Measurements from ENCODE around the gene LRFN2.

LRFN2 gene

GRCh38 chr6:40352006-40352405, 235.2 kb downstream of the LRFN2 start:
- Histone ChIP-seq H3K9me3 (replicated peaks in 1 of 2; ENCODE audit: control insufficient read depth in 2 of 2, insufficient read depth in 1 of 2, low read depth in 1 of 2, low read length in 2 of 2) (peaks cover 0 to 8% of the 10 kb centered on the region in 2 donors), H4K91ac (ENCODE audit: low read depth, low read length, poor library complexity) (no peak overlapping the region), H3K27me3 (ENCODE audit: control insufficient read depth in 3 of 3, insufficient read depth in 3 of 3, low read depth in 1 of 3, low read length in 3 of 3) (peaks cover 0 to 3% (median 0%) of the 10 kb centered on the region in 3 experiments), H3K36me3 (replicated peaks in 1 of 2; ENCODE audit: control insufficient read depth in 2 of 2, insufficient read depth in 2 of 2, low read length in 2 of 2) (no peaks in the 10 kb centered on the region), H3K4me2 (ENCODE audit: insufficient read depth, low read length, poor library complexity, severe bottlenecking) (no peak overlapping the region), H3K23ac (ENCODE audit: low read depth, low read length, poor library complexity) (no peak overlapping the region), H2BK12ac (ENCODE audit: low read length) (no peak overlapping the region), H2BK5ac (ENCODE audit: low read length) (no peak overlapping the region), H3K4me1 (ENCODE audit: control insufficient read depth in 2 of 2, insufficient read depth in 1 of 2, low read depth in 1 of 2, low read length in 2 of 2) (peaks cover 0 to 16% of the 10 kb centered on the region in 2 donors), H3K27ac (replicated peaks; ENCODE audit: low read length) (no peak overlapping the region), H3K18ac (ENCODE audit: low read length) (no peak overlapping the region), H2AFZ (ENCODE audit: low read length) (no peak overlapping the region), H2AK5ac (ENCODE audit: low read depth, low read length) (no peak overlapping the region), H2BK120ac (ENCODE audit: low read depth, low read length) (no peak overlapping the region), H3K4me3 (ENCODE audit: low read length in 2 of 2) (no peak overlapping the region), H3K4ac (ENCODE audit: low read length) (no peak overlapping the region), H3K79me1 (ENCODE audit: low read depth, low read length) (peaks cover 2% of the 10 kb centered on the region), H2BK15ac (ENCODE audit: low read length) (no peak overlapping the region), H3K9ac (ENCODE audit: low read depth, low read length, poor library complexity) (no peak overlapping the region), H4K8ac (ENCODE audit: low read depth, low read length) (no peak overlapping the region), H3K14ac (ENCODE audit: low read length) (no peak overlapping the region)
- no peak for DNase-seq (ENCODE audit: low spot score)
- no CpG with 5 or more reads among the region's 1 CpG for WGBS, 2 donors (ENCODE audit: extremely low coverage in 2 of 2, insufficient read length in 2 of 2, insufficient replicate concordance in 1 of 2)

GRCh38 chr6:40350747-40351217, 236.4 kb downstream of the LRFN2 start:
- no CpG with 5 or more reads among the region's 3 CpGs for WGBS, 2 donors (ENCODE audit: extremely low coverage in 2 of 2, insufficient read length in 2 of 2, insufficient replicate concordance in 1 of 2)
- H3K18ac ChIP-seq (ENCODE audit: low read length), result no peak overlapping the region
- no peak overlapping the region for H2AK5ac ChIP-seq (ENCODE audit: low read depth, low read length)
- no peak overlapping the region for H3K27ac ChIP-seq (replicated peaks; ENCODE audit: low read length)
- no peak overlapping the region for H2BK5ac ChIP-seq (ENCODE audit: low read length)
- no peak overlapping the region for H2BK12ac ChIP-seq (ENCODE audit: low read length)
- H2BK120ac ChIP-seq (ENCODE audit: low read depth, low read length), result no peak overlapping the region
- peaks cover 0 to 16% of the 10 kb centered on the region in 2 donors for H3K4me1 ChIP-seq (ENCODE audit: control insufficient read depth in 2 of 2, insufficient read depth in 1 of 2, low read depth in 1 of 2, low read length in 2 of 2)
- H3K9ac ChIP-seq (ENCODE audit: low read depth, low read length, poor library complexity), result no peak overlapping the region
- H3K14ac ChIP-seq (ENCODE audit: low read length), result peak overlapping the region; percentile 64
- no peaks in the 10 kb centered on the region for H3K36me3 ChIP-seq (replicated peaks in 1 of 2; ENCODE audit: control insufficient read depth in 2 of 2, insufficient read depth in 2 of 2, low read length in 2 of 2)
- H3K23ac ChIP-seq (ENCODE audit: low read depth, low read length, poor library complexity), result no peak overlapping the region
- H3K4me3 ChIP-seq (ENCODE audit: low read length in 2 of 2), result peak overlapping the region in 1 of 2 donors; percentile 27
- no peak overlapping the region for H2AFZ ChIP-seq (ENCODE audit: low read length)
- H4K91ac ChIP-seq (ENCODE audit: low read depth, low read length, poor library complexity), result no peak overlapping the region
- H3K4ac ChIP-seq (ENCODE audit: low read length), result no peak overlapping the region
- peaks cover 2% of the 10 kb centered on the region for H3K79me1 ChIP-seq (ENCODE audit: low read depth, low read length)
- no peak overlapping the region for H3K4me2 ChIP-seq (ENCODE audit: insufficient read depth, low read length, poor library complexity, severe bottlenecking)
- peaks cover 0 to 8% of the 10 kb centered on the region in 2 donors for H3K9me3 ChIP-seq (replicated peaks in 1 of 2; ENCODE audit: control insufficient read depth in 2 of 2, insufficient read depth in 1 of 2, low read depth in 1 of 2, low read length in 2 of 2)
- no peak overlapping the region for H4K8ac ChIP-seq (ENCODE audit: low read depth, low read length)
- H3K27me3 ChIP-seq (ENCODE audit: control insufficient read depth in 3 of 3, insufficient read depth in 3 of 3, low read depth in 1 of 3, low read length in 3 of 3), result peaks cover 0 to 3% (median 0%) of the 10 kb centered on the region in 3 experiments
- no peak for DNase-seq (ENCODE audit: low spot score)
- H2BK15ac ChIP-seq (ENCODE audit: low read length), result no peak overlapping the region

- no CpG with 5 or more reads among the region's 11 CpGs for WGBS, 2 donors (ENCODE audit: extremely low coverage in 2 of 2, insufficient read length in 2 of 2, insufficient replicate concordance in 1 of 2)
- H3K4me2 ChIP-seq (ENCODE audit: insufficient read depth, low read length, poor library complexity, severe bottlenecking), result no peak overlapping the region
- H3K4me1 ChIP-seq (ENCODE audit: control insufficient read depth in 2 of 2, insufficient read depth in 1 of 2, low read depth in 1 of 2, low read length in 2 of 2), result peaks cover 0 to 16% of the 10 kb centered on the region in 2 donors
- no peak overlapping the region for H3K23ac ChIP-seq (ENCODE audit: low read depth, low read length, poor library complexity)
- no peak overlapping the region for H2AK5ac ChIP-seq (ENCODE audit: low read depth, low read length)
- H3K18ac ChIP-seq (ENCODE audit: low read length), result no peak overlapping the region
- H2AFZ ChIP-seq (ENCODE audit: low read length), result no peak overlapping the region
- H4K8ac ChIP-seq (ENCODE audit: low read depth, low read length), result no peak overlapping the region
- no peak overlapping the region for H2BK15ac ChIP-seq (ENCODE audit: low read length)
- no peak overlapping the region for H3K27ac ChIP-seq (replicated peaks; ENCODE audit: low read length)
- H3K9me3 ChIP-seq (replicated peaks in 1 of 2; ENCODE audit: control insufficient read depth in 2 of 2, insufficient read depth in 1 of 2, low read depth in 1 of 2, low read length in 2 of 2), result peaks cover 0 to 8% of the 10 kb centered on the region in 2 donors
- no peak for DNase-seq (ENCODE audit: low spot score)
- H2BK12ac ChIP-seq (ENCODE audit: low read length), result no peak overlapping the region
- peak overlapping the region; percentile 64 for H3K14ac ChIP-seq (ENCODE audit: low read length)
- H3K27me3 ChIP-seq (ENCODE audit: control insufficient read depth in 3 of 3, insufficient read depth in 3 of 3, low read depth in 1 of 3, low read length in 3 of 3), result peaks cover 0 to 3% (median 0%) of the 10 kb centered on the region in 3 experiments
- no peak overlapping the region for H4K91ac ChIP-seq (ENCODE audit: low read depth, low read length, poor library complexity)
- no peak overlapping the region for H3K4ac ChIP-seq (ENCODE audit: low read length)
- H3K9ac ChIP-seq (ENCODE audit: low read depth, low read length, poor library complexity), result peak overlapping the region; percentile 32
- H2BK120ac ChIP-seq (ENCODE audit: low read depth, low read length), result no peak overlapping the region
- no peak overlapping the region for H2BK5ac ChIP-seq (ENCODE audit: low read length)
- no peaks in the 10 kb centered on the region for H3K36me3 ChIP-seq (replicated peaks in 1 of 2; ENCODE audit: control insufficient read depth in 2 of 2, insufficient read depth in 2 of 2, low read length in 2 of 2)
- peak overlapping the region in 1 of 2 donors; percentile 36 for H3K4me3 ChIP-seq (ENCODE audit: low read length in 2 of 2)
- peaks cover 2% of the 10 kb centered on the region for H3K79me1 ChIP-seq (ENCODE audit: low read depth, low read length)
These were observed 237.0 kb downstream of the LRFN2 start for GRCh38 chr6:40349901-40350746.

DNA sequence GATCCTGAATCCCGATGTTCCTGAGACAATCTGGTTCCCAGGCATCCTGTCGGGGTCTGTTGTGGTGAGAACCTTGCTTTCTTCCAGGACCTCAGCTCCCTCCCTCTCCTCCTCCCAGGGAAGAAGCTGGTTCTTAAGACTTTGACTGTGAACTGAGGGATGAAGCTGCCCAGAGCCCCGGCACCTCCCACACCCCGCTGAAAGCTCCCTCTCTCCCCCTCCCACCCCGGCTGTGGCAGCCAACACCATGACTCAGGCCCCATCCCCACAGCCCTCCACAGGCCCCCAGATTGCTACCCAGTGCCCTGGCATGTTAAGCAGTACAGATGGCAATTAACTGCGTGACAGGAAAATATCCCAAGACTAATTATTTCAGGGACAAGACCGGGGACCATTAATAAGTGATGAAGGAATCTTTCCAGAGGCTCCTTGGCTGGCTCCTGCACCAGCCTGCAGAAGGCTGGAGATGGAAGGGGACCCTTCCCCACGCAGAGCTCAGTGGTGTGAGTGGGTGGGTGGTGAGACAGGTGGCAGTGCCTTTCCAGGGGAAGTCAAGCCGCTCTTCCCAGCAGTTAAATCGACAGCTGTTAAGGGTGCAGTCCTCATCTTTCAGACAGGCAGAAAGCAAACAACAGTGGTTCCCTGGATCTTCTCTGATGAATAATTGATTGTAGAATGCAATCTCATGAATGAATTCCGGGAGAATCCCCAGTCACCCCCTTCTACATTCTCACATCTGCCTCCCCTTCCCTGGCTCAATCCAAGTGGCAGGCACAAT, 237.9 kb downstream of the LRFN2 start:
- no peak for DNase-seq (ENCODE audit: low spot score)
- H2AFZ ChIP-seq (ENCODE audit: low read length), result no peak overlapping the region
- H2BK5ac ChIP-seq (ENCODE audit: low read length), result no peak overlapping the region
- no peak overlapping the region for H3K18ac ChIP-seq (ENCODE audit: low read length)
- WGBS, 2 donors (ENCODE audit: extremely low coverage in 2 of 2, insufficient read length in 2 of 2, insufficient replicate concordance in 1 of 2), result no CpG with 5 or more reads among the region's 11 CpGs
- no peak overlapping the region for H2BK12ac ChIP-seq (ENCODE audit: low read length)
- peaks cover 2% of the 10 kb centered on the region for H3K79me1 ChIP-seq (ENCODE audit: low read depth, low read length)
- no peak overlapping the region for H3K4ac ChIP-seq (ENCODE audit: low read length)
- no peak overlapping the region for H3K23ac ChIP-seq (ENCODE audit: low read depth, low read length, poor library complexity)
- H3K14ac ChIP-seq (ENCODE audit: low read length), result no peak overlapping the region
- no peaks in the 10 kb centered on the region for H3K36me3 ChIP-seq (replicated peaks in 1 of 2; ENCODE audit: control insufficient read depth in 2 of 2, insufficient read depth in 2 of 2, low read length in 2 of 2)
- no peak overlapping the region for H3K4me3 ChIP-seq (ENCODE audit: low read length in 2 of 2)
- H4K8ac ChIP-seq (ENCODE audit: low read depth, low read length), result no peak overlapping the region
- peaks cover 0 to 3% (median 0%) of the 10 kb centered on the region in 3 experiments for H3K27me3 ChIP-seq (ENCODE audit: control insufficient read depth in 3 of 3, insufficient read depth in 3 of 3, low read depth in 1 of 3, low read length in 3 of 3)
- H4K91ac ChIP-seq (ENCODE audit: low read depth, low read length, poor library complexity), result no peak overlapping the region
- peaks cover 0 to 21% of the 10 kb centered on the region in 2 donors for H3K4me1 ChIP-seq (ENCODE audit: control insufficient read depth in 2 of 2, insufficient read depth in 1 of 2, low read depth in 1 of 2, low read length in 2 of 2)
- H3K4me2 ChIP-seq (ENCODE audit: insufficient read depth, low read length, poor library complexity, severe bottlenecking), result no peak overlapping the region
- H2BK15ac ChIP-seq (ENCODE audit: low read length), result no peak overlapping the region
- peak overlapping the region; percentile 11 for H2AK5ac ChIP-seq (ENCODE audit: low read depth, low read length)
- peaks cover 0 to 8% of the 10 kb centered on the region in 2 donors for H3K9me3 ChIP-seq (replicated peaks in 1 of 2; ENCODE audit: control insufficient read depth in 2 of 2, insufficient read depth in 1 of 2, low read depth in 1 of 2, low read length in 2 of 2)
- H3K9ac ChIP-seq (ENCODE audit: low read depth, low read length, poor library complexity), result no peak overlapping the region
- no peak overlapping the region for H2BK120ac ChIP-seq (ENCODE audit: low read depth, low read length)
- no peak overlapping the region for H3K27ac ChIP-seq (replicated peaks; ENCODE audit: low read length)
